T-helper 22 cell (primary cell): ENCODE data around the gene SLC19A1.

Experiments used
- DNase-seq: peaks from one replicate; pipeline ENCODE4 v3.0.0-alpha.2; 2020; ENCODE audit warnings: low read depth

Gene SLC19A1

GRCh38 chr21:45491623-45492022 lies 50.6 kb downstream of the SLC19A1 start:
- DNase-seq = no peak

- no peak for DNase-seq
These were observed 51.2 kb downstream of the SLC19A1 start for GRCh38 chr21:45491056-45491455.

- no peak for DNase-seq
These were observed 52.0 kb downstream of the SLC19A1 start for GRCh38 chr21:45490049-45490731.

- DNase-seq = no peak
These were observed 52.6 kb downstream of the SLC19A1 start for GRCh38 chr21:45489722-45489982.

GRCh38 chr21:45488931-45489721 lies 53.1 kb downstream of the SLC19A1 start:
- no peak for DNase-seq

GRCh38 chr21:45487891-45488600 lies 54.2 kb downstream of the SLC19A1 start:
- DNase-seq = no peak

- DNase-seq = no peak
These were observed 55.0 kb downstream of the SLC19A1 start for GRCh38 chr21:45487161-45487806.

GRCh38 chr21:45486443-45487160 lies 55.6 kb downstream of the SLC19A1 start:
- no peak for DNase-seq

GRCh38 chr21:45485686-45486442 lies 56.4 kb downstream of the SLC19A1 start:
- no peak for DNase-seq

GRCh38 chr21:45484318-45484717 lies 57.9 kb downstream of the SLC19A1 start:
- DNase-seq = no peak

- no peak for DNase-seq
These were observed 59.1 kb downstream of the SLC19A1 start for GRCh38 chr21:45482899-45483821.

GRCh38 chr21:45481977-45482898 lies 60.0 kb downstream of the SLC19A1 start:
- DNase-seq = no peak

GRCh38 chr21:45481566-45481965 lies 60.7 kb downstream of the SLC19A1 start:
- DNase-seq = no peak

- DNase-seq = no peak
These were observed 61.3 kb downstream of the SLC19A1 start for GRCh38 chr21:45480701-45481500.

- no peak for DNase-seq
These were observed 62.3 kb downstream of the SLC19A1 start for GRCh38 chr21:45479691-45480675.

GRCh38 chr21:45478816-45479669 lies 63.2 kb downstream of the SLC19A1 start:
- no peak for DNase-seq
